K562 (cell line): ENCODE results near the gene MPDZ. TPM values are rescaled to one million over a fixed set of nuclear protein-coding genes. Genes with fewer than 3 reads are reported as not detected.

Source experiments
- ATAC-seq: fragments of 200-7000 bp; cut with Tn5 transposase; 3 replicates; pipeline ENCODE4 v1.9.1; 2020; ENCODE audit warnings: moderate library complexity
- BruUV-seq: library from RNA; stranded (reverse); fragments of 400-500 nt; replicated peaks from 2 replicates; lab custom pipeline; 2021; lab: Mats Ljungman, UMichigan
- CTCF ChIA-PET: fragments of 300-600 bp; formaldehyde crosslinking; extraction: SDS; loops from one replicate; lab custom pipeline; 2021; ENCODE audit warnings: low intra/inter-chr PET ratio; lab: Yijun Ruan, JAX
- POLR2A ChIA-PET: fragments of 300-600, 350-650 bp; sonication (Branson Sonifier 250); formaldehyde crosslinking; extraction: SDS; loops from one replicate; lab custom pipeline; 2021; ENCODE audit warnings: antibody characterized with exemption, inconsistent platforms; lab: Yijun Ruan, JAX
- DNase-seq, 4 experiments: peaks; one replicate each; pipeline versions ENCODE4 v3.0.0 to v3.0.0-alpha.2; 2011 to 2018; ENCODE audit warnings: low spot score in 3 of 4, mixed read lengths in 3 of 4; ENCODE audit errors: extremely low read depth in 1 of 4
- FAIRE-seq: peaks from 2 replicates; lab custom pipeline; 2011; peaks lifted over from hg19 to GRCh38; lab: Jason Lieb, UNC
- H2AFZ ChIP-seq: 2 replicates; pipeline ENCODE4 v1.6.0; 2011; ENCODE audit warnings: low read depth, low read length, control low read depth, inconsistent platforms
- H3K27ac ChIP-seq: fragments of 200-600 bp; 3 replicates; pipeline ENCODE4 v1.8.0; 2011; ENCODE audit warnings: low read depth, mild to moderate bottlenecking, control low read depth, inconsistent platforms, low read length, moderate library complexity, mixed read lengths; ENCODE audit errors: extremely low read depth
- H3K27me3 ChIP-seq, 2 experiments: fragments of 300-600 bp in 1 of 2; 2 replicates in 1 of 2; 3 replicates in 1 of 2; pipeline versions ENCODE4 v1.6.0 to v1.8.0; 2011; ENCODE audit warnings: inconsistent platforms in 2 of 2, low read length in 2 of 2, mild to moderate bottlenecking in 1 of 2, mixed read lengths in 1 of 2, moderate library complexity in 1 of 2; ENCODE audit not compliant: control insufficient read depth in 2 of 2, insufficient read depth in 2 of 2
- H3K36me3 ChIP-seq: fragments of 300-600 bp; 3 replicates; pipeline ENCODE4 v1.8.0; 2011; ENCODE audit warnings: mild to moderate bottlenecking, low read length, inconsistent platforms; ENCODE audit not compliant: control insufficient read depth, insufficient read depth
- H3K4me1 ChIP-seq, 2 experiments: fragments of 200-600 bp in 1 of 2; replicated peaks in 1 of 2; 2 replicates in 1 of 2; 3 replicates in 1 of 2; pipeline versions ENCODE4 v1.5.1 to v1.8.0; 2011; ENCODE audit warnings: inconsistent platforms in 2 of 2, low read length in 2 of 2, mild to moderate bottlenecking in 1 of 2, mixed read lengths in 1 of 2, moderate library complexity in 1 of 2; ENCODE audit not compliant: control insufficient read depth in 2 of 2, insufficient read depth in 2 of 2
- H3K4me2 ChIP-seq: 2 replicates; pipeline ENCODE4 v1.6.1; 2011; ENCODE audit warnings: low read length, control low read depth, inconsistent platforms, mixed read lengths; ENCODE audit not compliant: insufficient read depth
- H3K4me3 ChIP-seq: fragments of 200-600 bp; sonication (generic), shearing (Covaris generic); 2 replicates; pipeline ENCODE4 v1.5.1; 2016; ENCODE audit warnings: control low read depth, inconsistent platforms
- H3K79me2 ChIP-seq: fragments of 200-600 bp; 3 replicates; pipeline ENCODE4 v1.8.0; 2011; ENCODE audit warnings: low read length, inconsistent platforms; ENCODE audit not compliant: control insufficient read depth, insufficient read depth
- H3K9ac ChIP-seq, 2 experiments: 2 replicates each; pipeline versions ENCODE4 v1.6.0 to v1.6.1; 2011; ENCODE audit warnings: low read depth in 2 of 2, low read length in 2 of 2, control low read depth in 1 of 2, inconsistent platforms in 1 of 2, mild to moderate bottlenecking in 1 of 2, mixed read lengths in 1 of 2; ENCODE audit not compliant: insufficient read depth in 1 of 2
- H3K9me1 ChIP-seq: one replicate; pipeline ENCODE4 v1.6.0; 2011; ENCODE audit warnings: inconsistent platforms, mild to moderate bottlenecking, low read length, moderate library complexity; ENCODE audit not compliant: control insufficient read depth, insufficient read depth
- H3K9me3 ChIP-seq: replicated peaks from 2 replicates; pipeline ENCODE4 v1.5.1; 2011; ENCODE audit warnings: low read depth, low read length, inconsistent platforms; ENCODE audit not compliant: control insufficient read depth, insufficient read depth
- H4K20me1 ChIP-seq: replicated peaks from 2 replicates; pipeline ENCODE4 v1.6.1; 2011; ENCODE audit warnings: low read length, inconsistent platforms, mixed read lengths; ENCODE audit not compliant: control insufficient read depth, insufficient read depth
- ATF1 ChIP-seq, 2 experiments: fragments of 450-650 bp in 1 of 2; IDR thresholded peaks; 2 replicates each; pipeline ENCODE4 v1.6.1; 2016; ENCODE audit warnings: missing compliant biosample characterization in 1 of 2, missing genetic modification characterization in 1 of 2
- EP400 ChIP-seq: fragments of 450-650 bp; IDR thresholded peaks from 2 replicates; pipeline ENCODE4 v1.6.1; 2017; ENCODE audit warnings: antibody characterized with exemption, mild to moderate bottlenecking, moderate library complexity
- ETV1 ChIP-seq: fragments of 450-650 bp; conservative IDR thresholded peaks from 2 replicates; pipeline ENCODE4 v1.6.1; 2016; ENCODE audit warnings: missing genetic modification characterization, control low read depth, low read depth, missing compliant biosample characterization
- FOS ChIP-seq: IDR thresholded peaks from 3 replicates; pipeline ENCODE4 v1.6.1; 2011; ENCODE audit not compliant: insufficient read length; ENCODE audit errors: extremely low read depth
- FOSL1 ChIP-seq: fragments of 200-800 bp; sonication (Bioruptor generic); conservative IDR thresholded peaks from 2 replicates; pipeline ENCODE4 v1.6.1; 2016; ENCODE audit warnings: missing genetic modification characterization, missing compliant biosample characterization
- FOXJ2 ChIP-seq: fragments of 200-800 bp; sonication (Bioruptor generic); IDR thresholded peaks from 2 replicates; pipeline ENCODE4 v1.6.1; 2016; ENCODE audit warnings: missing genetic modification characterization, missing compliant biosample characterization
- GABPB1 ChIP-seq: sonication (generic); formaldehyde crosslinking; IDR thresholded peaks from 2 replicates; pipeline ENCODE4 v1.8.0; 2022; ENCODE audit warnings: mild to moderate bottlenecking, missing genetic modification reagents
- HNRNPK ChIP-seq: fragments of 200-400 bp; formaldehyde crosslinking; IDR thresholded peaks from one replicate; pipeline ENCODE4 v1.6.1; 2018; ENCODE audit warnings: mild to moderate bottlenecking, low read depth, low read length; ENCODE audit not compliant: poor library complexity, severe bottlenecking
- IRF2 ChIP-seq: sonication (generic); formaldehyde crosslinking; IDR thresholded peaks from 2 replicates; pipeline ENCODE4 v1.8.1; 2022; ENCODE audit warnings: mild to moderate bottlenecking, missing genetic modification reagents
- JUN ChIP-seq, 2 experiments: sonication (generic) in 1 of 2; formaldehyde crosslinking in 1 of 2; IDR thresholded peaks; 2 replicates each; pipeline versions ENCODE4 v1.6.1 to v1.8.0; 2012 to 2022; ENCODE audit warnings: borderline replicate concordance in 2 of 2, mild to moderate bottlenecking in 2 of 2, improper control_type of control experiment in 1 of 2, low read depth in 1 of 2, low read length in 1 of 2, missing genetic modification reagents in 1 of 2
- KLF1 ChIP-seq: fragments of 450-650 bp; IDR thresholded peaks from 2 replicates; pipeline ENCODE4 v1.6.1; 2016; ENCODE audit warnings: missing genetic modification characterization, missing compliant biosample characterization
- L3MBTL2 ChIP-seq: fragments of 450-650 bp; IDR thresholded peaks from 2 replicates; pipeline ENCODE4 v1.6.1; 2016; ENCODE audit warnings: mild to moderate bottlenecking, moderate library complexity
- MEF2A ChIP-seq: IDR thresholded peaks from 2 replicates; pipeline ENCODE4 v1.6.1; 2011; ENCODE audit warnings: low read depth, mild to moderate bottlenecking, low read length, moderate library complexity; ENCODE audit not compliant: control insufficient read depth
- MLLT1 ChIP-seq, 2 experiments: fragments of 450-650 bp; IDR thresholded peaks; 2 replicates each; pipeline ENCODE4 v1.6.1; 2016
- POLR2G ChIP-seq: fragments of 200-400 bp; formaldehyde crosslinking; IDR thresholded peaks from 2 replicates; pipeline ENCODE4 v1.6.1; 2017; ENCODE audit warnings: low read depth, mild to moderate bottlenecking, antibody characterized with exemption, low read length, moderate library complexity
- SRSF3 ChIP-seq: fragments of 200-400 bp; formaldehyde crosslinking; IDR thresholded peaks from 2 replicates; pipeline ENCODE4 v1.6.1; 2016; ENCODE audit warnings: mild to moderate bottlenecking, low read length, moderate library complexity; ENCODE audit not compliant: insufficient read depth
- ZBTB7A ChIP-seq: IDR thresholded peaks from 2 replicates; pipeline ENCODE4 v1.6.1; 2011; ENCODE audit warnings: low read depth, mild to moderate bottlenecking, low read length, moderate library complexity, borderline replicate concordance; ENCODE audit not compliant: control insufficient read depth
- ZFP1 ChIP-seq: fragments of 450-650 bp; formaldehyde crosslinking; IDR thresholded peaks from 2 replicates; pipeline ENCODE4 v1.4.0; 2020; ENCODE audit warnings: mild to moderate bottlenecking, mixed read lengths
- ZFX ChIP-seq: sonication (generic); formaldehyde crosslinking; IDR thresholded peaks from 2 replicates; pipeline ENCODE4 v1.8.0; 2022; ENCODE audit warnings: mild to moderate bottlenecking, missing genetic modification reagents, moderate library complexity
- ZNF263 ChIP-seq: sonication (generic); formaldehyde crosslinking; IDR thresholded peaks from 2 replicates; pipeline ENCODE4 v1.8.0; 2022; ENCODE audit warnings: mild to moderate bottlenecking, missing genetic modification reagents, borderline replicate concordance
- ZZZ3 ChIP-seq: fragments of 450-650 bp; IDR thresholded peaks from 2 replicates; pipeline ENCODE4 v1.6.1; 2016; ENCODE audit warnings: antibody characterized with exemption, mild to moderate bottlenecking, moderate library complexity
- WGBS: fragments of 100-300 bp; shearing (Covaris generic); methylation state at CpG from one replicate; pipeline ENCODE4 v1.1.6; 2016; ENCODE audit warnings: low coverage, mixed read lengths; ENCODE audit not compliant: insufficient coverage; ENCODE audit errors: missing lambda C conversion rate; 5-methylcytosine and 5-hydroxymethylcytosine counted together
- in situ Hi-C: fragments of 300-500 bp; cut with MboI; formaldehyde crosslinking; loops from 4 replicates; pipeline ENCODE4 v1.15.0; 2018; ENCODE audit warnings: inconsistent platforms, mixed read lengths
- intact Hi-C: fragments of 100-400 bp; cut with micrococcal nuclease; formaldehyde crosslinking; loops from 2 replicates; pipeline ENCODE4 v1.14.2; 2022
- polyA plus RNA-seq, 8 experiments: library from polyadenylated mRNA; depleted of rRNA in 4 of 8; stranded (reverse) in 5 of 8; unstranded in 3 of 8; fragments of >200 nt; fragmentation: Nextera tagmentation in 2 of 8; fragmentation: Illumina TruSeq in 1 of 8; extraction: Ambion mirVana in 2 of 8; extraction: Trizol in 1 of 8; gene quantifications; 2 replicates each; pipeline versions ENCODE4 v1.2.1 to v1.2.3, GENCODE V29; 2011 to 2014; ENCODE audit warnings: inconsistent platforms in 1 of 8, missing spikeins in 1 of 8
- total RNA-seq, 7 experiments: library from RNA; depleted of rRNA in 6 of 7; stranded (reverse); fragments of >200 nt in 6 of 7; fragmentation: Illumina TruSeq in 2 of 7; extraction: Trizol in 2 of 7; gene quantifications; 2 replicates each; pipeline versions ENCODE4 v1.2.1 to v1.2.3, GENCODE V29; 2011 to 2021; ENCODE audit warnings: low replicate concordance in 1 of 7

The MPDZ gene
- total and polyA plus RNA-seq, 9 of the 15 experiments (the other 6 are each of a cell fraction or from before 2014, with no cell fraction given), result 3.9 to 13.2 (median 5.7) TPM

GRCh38 chr9:13278368-13279246 is 885 bp downstream of the MPDZ start:
- peaks cover 5 to 14% of the 10 kb centered on the region in 2 experiments; a peak in 3 of 5 replicates for H3K4me1 ChIP-seq
- no peaks in the 10 kb centered on the region for H3K9me1 ChIP-seq
- WGBS, result under 1% methylated on average over 25 of the region's 67 CpGs
- peak; percentile 77 for ATAC-seq
- H3K79me2 ChIP-seq, result peaks cover 6% of the 10 kb centered on the region; the same call in 2 of the 3 replicates
- H3K27me3 ChIP-seq, result no peaks in the 10 kb centered on the region
- in situ Hi-C loops (no loop called here), intact Hi-C loops (no loop called here)
- no peaks in the 10 kb centered on the region for H4K20me1 ChIP-seq
- ChIA-PET CTCF (no interaction called here), POLR2A (no interaction called here)
- peak overlapping the region; percentile 36; the same call in 2 of the 3 replicates for H3K27ac ChIP-seq
- FAIRE-seq, result peak; percentile 65
- H2AFZ ChIP-seq, result peak overlapping the region; percentile 86
- H3K4me3 ChIP-seq, result peak overlapping the region; percentile 41
- no peaks in the 10 kb centered on the region for H3K36me3 ChIP-seq
- peak overlapping the region; percentile 80 for H3K4me2 ChIP-seq
- H3K9me3 ChIP-seq, result no peaks in the 10 kb centered on the region
- H3K9ac ChIP-seq, result peak overlapping the region; percentile 48 to 91
- DNase-seq, result peak; percentile 25 to 52 (median 35)
- BruUV-seq, result no TSS peak
- TF ChIP-seq KLF1 (tag) (no peak), L3MBTL2 (peak; percentile 15; the same call in 1 of the 2 replicates), MLLT1 (IDR thresholded peaks at IDR 0.05) (no peak), ETV1 (tag) (peak; percentile 17; the same call in 1 of the 2 replicates), ZFX (peak; percentile 41), ZZZ3 (no peak), FOXJ2 (tag) (no peak), EP400 (peak; percentile 53; the same call in 1 of the 2 replicates), IRF2 (CRISPR knock-in tag) (no peak), ZNF263 (CRISPR knock-in tag) (peak; percentile 75), FOSL1 (peak; percentile 36; the same call in 1 of the 2 replicates), HNRNPK (peak; percentile 53), ZFP1 (CRISPR knock-in tag) (no peak), JUN (IDR thresholded peaks at IDR 0.05; ENCODE audit: borderline replicate concordance, low read depth, low read length) (no peak), JUN (CRISPR knock-in tag; IDR thresholded peaks at IDR 0.05; ENCODE audit: borderline replicate concordance) (no peak), ATF1 (CRISPR knock-in tag; IDR thresholded peaks at IDR 0.05) (no peak), ATF1 (tag; IDR thresholded peaks at IDR 0.05) (peak; percentile 44; the same call in 1 of the 2 replicates), FOS (no peak), SRSF3 (no peak), MEF2A (no peak), ZBTB7A (peak; percentile 14; the same call in 1 of the 2 replicates), GABPB1 (CRISPR knock-in tag) (no peak), POLR2G (peak; percentile 49)
